Measurements from ENCODE around the gene FREM1.
"Not testable (repeated sequence)": the region's sequence is repeated elsewhere in the genome, so short reads cannot be mapped to it uniquely, and the experiment has no call there.

Gene FREM1

GRCh38 chr9:14909961-14910805 lies at the start of gene FREM1:
Gene FREM1 (minus strand): TSS chr9:14910428. CDS start chr9:14868977, 41,451 bp downstream.
- DNase-seq (ENCODE audit: low spot score) = peak; percentile 19

GRCh38 chr9:14958989-14959388 lies 48.8 kb upstream of the FREM1 start:
- DNase-seq (ENCODE audit: low spot score) = no peak

- DNase-seq (ENCODE audit: low spot score) = no peak
Measured at GRCh38 chr9:14957109-14957508, 46.9 kb upstream of the FREM1 start.

- DNase-seq (ENCODE audit: low spot score) = no peak
Measured at GRCh38 chr9:14956208-14956607, 46.0 kb upstream of the FREM1 start.

GRCh38 chr9:14945351-14945750 lies 35.1 kb upstream of the FREM1 start:
- no peak for DNase-seq (ENCODE audit: low spot score)

- peak; percentile 37 for DNase-seq (ENCODE audit: low spot score)
Measured at GRCh38 chr9:14941501-14942405, 31.5 kb upstream of the FREM1 start.

GRCh38 chr9:14939378-14939777 lies 29.1 kb upstream of the FREM1 start:
- DNase-seq (ENCODE audit: low spot score) = no peak

GRCh38 chr9:14937216-14937615 lies 27.0 kb upstream of the FREM1 start:
- no peak for DNase-seq (ENCODE audit: low spot score)

- DNase-seq (ENCODE audit: low spot score) = no peak
Measured at GRCh38 chr9:14936491-14936890, 26.3 kb upstream of the FREM1 start.

GRCh38 chr9:14935964-14936363 lies 25.7 kb upstream of the FREM1 start:
- no peak for DNase-seq (ENCODE audit: low spot score)

GRCh38 chr9:14935106-14935751 lies 25.0 kb upstream of the FREM1 start:
- no peak for DNase-seq (ENCODE audit: low spot score)

GRCh38 chr9:14932641-14933040 lies 22.4 kb upstream of the FREM1 start:
- DNase-seq (ENCODE audit: low spot score) = no peak

- no peak for DNase-seq (ENCODE audit: low spot score)
Measured at GRCh38 chr9:14932231-14932630, 22.0 kb upstream of the FREM1 start.

GRCh38 chr9:14926941-14927624 lies 16.9 kb upstream of the FREM1 start:
- no peak for DNase-seq (ENCODE audit: low spot score)

GRCh38 chr9:14924230-14925219 lies 14.3 kb upstream of the FREM1 start:
- peak; percentile 80 for DNase-seq (ENCODE audit: low spot score)

GRCh38 chr9:14923701-14924100 lies 13.5 kb upstream of the FREM1 start:
- no peak for DNase-seq (ENCODE audit: low spot score)

GRCh38 chr9:14920805-14921204 lies 10.6 kb upstream of the FREM1 start:
- not testable (repeated sequence) for DNase-seq (ENCODE audit: low spot score)

GRCh38 chr9:14913366-14913765 lies 3.1 kb upstream of the FREM1 start:
- no peak for DNase-seq (ENCODE audit: low spot score)

GRCh38 chr9:14912859-14913258 lies 2.6 kb upstream of the FREM1 start:
- DNase-seq (ENCODE audit: low spot score) = no peak

- no peak for DNase-seq (ENCODE audit: low spot score)
Measured at GRCh38 chr9:14911046-14911445, 818 bp upstream of the FREM1 start.

GRCh38 chr9:14909601-14909960 lies 647 bp downstream of the FREM1 start:
- no peak for DNase-seq (ENCODE audit: low spot score)
